Measurements from ENCODE around the gene SH2D7. TPM values are rescaled to one million over a fixed set of nuclear protein-coding genes. Genes with fewer than 3 reads are reported as not detected.
"Not testable (repeated sequence)": the region's sequence is repeated elsewhere in the genome, so short reads cannot be mapped to it uniquely, and the experiment has no call there.

The SH2D7 gene
- total RNA-seq, 4 donors from 2014 or later, result not detected

GRCh38 chr15:78149068-78149804 is 56.9 kb downstream of the SH2D7 start, which contains the start of gene IDH3A:
Gene IDH3A, plus strand, starts transcription at chr15:78149362. Its CDS starts 42 bp downstream, at chr15:78149404.
- DNase-seq (ENCODE audit: low spot score) (peak; percentile 99), ATAC-seq (ENCODE audit: low FRiP score) (peak; percentile 98)
- no peak for TF ChIP-seq CTCF (IDR thresholded peaks at IDR 0.05)

DNA sequence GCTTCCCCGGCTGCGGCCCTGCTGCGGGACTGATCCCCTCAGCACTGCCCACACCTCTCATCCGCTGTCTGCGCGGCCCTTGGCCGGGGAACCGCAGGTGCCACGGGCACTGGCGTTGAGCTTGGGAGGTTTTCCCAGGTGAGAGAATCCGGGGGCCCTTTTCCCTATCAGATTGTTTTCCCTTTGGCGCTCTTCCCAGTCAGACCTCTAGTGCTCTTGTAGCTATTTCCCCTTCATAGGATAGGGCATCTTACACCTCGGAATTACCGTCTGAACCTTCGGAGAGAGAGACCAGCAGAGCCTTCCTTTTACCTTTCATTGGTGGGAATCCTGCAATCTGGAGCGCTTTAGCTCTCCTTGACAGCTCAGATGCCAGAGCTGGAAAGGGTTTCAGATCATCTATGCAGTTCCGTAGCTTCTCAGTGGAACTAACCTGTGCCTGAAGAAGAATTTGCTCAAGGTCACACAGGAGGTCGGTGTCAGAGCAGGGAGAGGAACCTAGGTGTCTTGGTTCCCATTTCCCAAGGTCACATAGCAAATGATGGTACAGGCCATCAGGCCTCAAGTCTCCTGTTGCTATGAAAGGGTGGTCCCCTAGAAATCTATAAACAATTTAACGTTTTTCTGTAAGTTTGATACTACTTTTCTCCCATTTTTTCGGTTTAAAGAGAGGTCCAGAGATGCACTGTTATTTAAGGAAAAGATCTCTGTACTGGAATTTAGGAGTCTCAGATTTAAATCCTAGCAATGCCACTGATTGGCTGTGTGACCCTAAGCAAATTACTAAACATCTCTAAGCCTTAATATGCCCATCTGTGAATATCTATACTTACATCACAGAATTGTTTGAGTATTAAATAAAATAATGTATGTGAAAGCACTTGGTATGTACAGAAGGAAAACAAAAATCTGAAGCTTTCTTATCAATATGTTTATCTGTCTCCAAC is 57.7 kb downstream of the SH2D7 start:
- TF ChIP-seq CTCF (IDR thresholded peaks at IDR 0.05), result no peak
- ATAC-seq (ENCODE audit: low FRiP score) (peak; percentile 22), DNase-seq (ENCODE audit: low spot score) (no peak)

DNA sequence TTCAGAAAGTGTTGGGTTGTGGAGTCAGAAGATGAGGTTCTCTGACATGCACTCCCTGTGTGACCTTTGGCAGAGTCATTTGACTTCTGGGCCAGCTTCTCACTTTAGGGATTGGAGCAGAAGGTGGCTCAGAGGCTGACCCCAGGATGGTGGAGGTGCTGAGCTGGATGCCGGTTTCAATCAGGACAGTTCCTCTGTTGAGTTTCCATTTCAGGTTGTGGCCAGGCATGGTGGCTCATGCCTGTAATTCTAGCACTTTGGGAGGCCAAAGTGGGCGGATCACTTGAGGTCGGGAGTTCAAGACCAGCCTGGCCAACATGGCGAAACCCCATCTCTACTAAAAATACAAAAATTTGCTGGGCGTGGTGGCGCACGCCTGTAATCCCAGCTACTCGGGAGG is 58.7 kb downstream of the SH2D7 start:
- not testable (repeated sequence) for DNase-seq (ENCODE audit: low spot score); ATAC-seq (ENCODE audit: low FRiP score)

Small RNAs within 50 kb of the gene (small RNA-seq; reads per million reads assigned to genes)
- not detected for gene RF00092

Other genes with a start within 250 kb of the SH2D7 start
- gene TBC1D2B, start 14.8 kb upstream of the SH2D7 start, total RNA-seq, result 100 to 1,000 TPM in 2 of 4 donors, 10 to 100 TPM in 2; 50.3 to 134 (median 95.5) TPM
- gene CIB2, start 38.9 kb downstream of the SH2D7 start, total RNA-seq, result 1 to 10 TPM; 1.4 to 5.6 (median 3.1) TPM
- 10 to 100 TPM; 67.4 to 94.5 (median 70.0) TPM for gene IDH3A, start 56.8 kb downstream of the SH2D7 start, total RNA-seq
- gene ACSBG1, start 142.0 kb downstream of the SH2D7 start, total RNA-seq, result not detected
- 10 to 100 TPM; 19.0 to 88.6 (median 28.9) TPM for gene DNAJA4, start 172.0 kb downstream of the SH2D7 start, total RNA-seq
- 10 to 100 TPM; 40.1 to 72.4 (median 65.4) TPM for gene SKIC8, start 207.0 kb downstream of the SH2D7 start, total RNA-seq
- 1 to 10 TPM in 1 of 4 donors, not detected in 3; 1.6 TPM for gene CRABP1, start 247.8 kb downstream of the SH2D7 start, total RNA-seq